ENCODE measurements around the gene KCNJ18.
"Not testable (repeated sequence)": the region's sequence is repeated elsewhere in the genome, so short reads cannot be mapped to it uniquely, and the experiment has no call there.

Gene KCNJ18

GRCh38 chr17:21691883-21692703 lies at the start of gene KCNJ18:
TSS of gene KCNJ18 (plus strand) at chr17:21692523. CDS start at chr17:21702787, 10,264 bp downstream.
- peaks cover 15% of the 10 kb centered on the region for H3K9me3 Mint-ChIP-seq
- H3K27me3 Mint-ChIP-seq; H3K27ac Mint-ChIP-seq; H3K36me3 Mint-ChIP-seq (ENCODE audit: low read depth); H3K4me1 Mint-ChIP-seq (ENCODE audit: low read depth); intact Hi-C loops (cut with micrococcal nuclease); H3K4me3 Mint-ChIP-seq: not testable (repeated sequence)

GRCh38 chr17:21648125-21648524 lies 44.2 kb upstream of the KCNJ18 start:
- H3K4me1 Mint-ChIP-seq (ENCODE audit: low read depth): not testable (repeated sequence)

GRCh38 chr17:21650043-21650442 lies 42.3 kb upstream of the KCNJ18 start:
- H3K27me3 Mint-ChIP-seq; H3K27ac Mint-ChIP-seq; H3K36me3 Mint-ChIP-seq (ENCODE audit: low read depth); H3K9me3 Mint-ChIP-seq; intact Hi-C loops (cut with micrococcal nuclease); H3K4me3 Mint-ChIP-seq; H3K4me1 Mint-ChIP-seq (ENCODE audit: low read depth): not testable (repeated sequence)

More at GRCh38 chr17:21648125-21648524, 44.2 kb upstream of the KCNJ18 start:
- H3K4me3 Mint-ChIP-seq; intact Hi-C loops (cut with micrococcal nuclease); H3K27me3 Mint-ChIP-seq; H3K27ac Mint-ChIP-seq; H3K36me3 Mint-ChIP-seq (ENCODE audit: low read depth); H3K9me3 Mint-ChIP-seq: not testable (repeated sequence)

GRCh38 chr17:21652049-21652448 lies 40.3 kb upstream of the KCNJ18 start:
- H3K9me3 Mint-ChIP-seq; H3K4me1 Mint-ChIP-seq (ENCODE audit: low read depth); H3K36me3 Mint-ChIP-seq (ENCODE audit: low read depth); H3K4me3 Mint-ChIP-seq; H3K27me3 Mint-ChIP-seq; intact Hi-C loops (cut with micrococcal nuclease); H3K27ac Mint-ChIP-seq: not testable (repeated sequence)

GRCh38 chr17:21653211-21653610 lies 39.1 kb upstream of the KCNJ18 start:
- H3K4me3 Mint-ChIP-seq; H3K9me3 Mint-ChIP-seq; H3K27me3 Mint-ChIP-seq; H3K36me3 Mint-ChIP-seq (ENCODE audit: low read depth); H3K27ac Mint-ChIP-seq; H3K4me1 Mint-ChIP-seq (ENCODE audit: low read depth); intact Hi-C loops (cut with micrococcal nuclease): not testable (repeated sequence)

- intact Hi-C loops (cut with micrococcal nuclease); H3K9me3 Mint-ChIP-seq; H3K36me3 Mint-ChIP-seq (ENCODE audit: low read depth); H3K27me3 Mint-ChIP-seq; H3K4me1 Mint-ChIP-seq (ENCODE audit: low read depth); H3K4me3 Mint-ChIP-seq; H3K27ac Mint-ChIP-seq: not testable (repeated sequence)
These were observed 35.6 kb upstream of the KCNJ18 start for GRCh38 chr17:21656518-21657309.

GRCh38 chr17:21659635-21660034 lies 32.7 kb upstream of the KCNJ18 start:
- intact Hi-C loops (cut with micrococcal nuclease); H3K27me3 Mint-ChIP-seq; H3K36me3 Mint-ChIP-seq (ENCODE audit: low read depth); H3K4me3 Mint-ChIP-seq; H3K27ac Mint-ChIP-seq; H3K4me1 Mint-ChIP-seq (ENCODE audit: low read depth): not testable (repeated sequence)
- H3K9me3 Mint-ChIP-seq: peaks cover 12% of the 10 kb centered on the region

- H3K27ac Mint-ChIP-seq; H3K36me3 Mint-ChIP-seq (ENCODE audit: low read depth); intact Hi-C loops (cut with micrococcal nuclease); H3K27me3 Mint-ChIP-seq; H3K4me3 Mint-ChIP-seq; H3K4me1 Mint-ChIP-seq (ENCODE audit: low read depth): not testable (repeated sequence)
- peaks cover 12% of the 10 kb centered on the region for H3K9me3 Mint-ChIP-seq
These were observed 30.9 kb upstream of the KCNJ18 start for GRCh38 chr17:21661455-21661854.

GRCh38 chr17:21663166-21663565 lies 29.2 kb upstream of the KCNJ18 start:
- H3K4me3 Mint-ChIP-seq; H3K36me3 Mint-ChIP-seq (ENCODE audit: low read depth); H3K4me1 Mint-ChIP-seq (ENCODE audit: low read depth); H3K27ac Mint-ChIP-seq; intact Hi-C loops (cut with micrococcal nuclease); H3K27me3 Mint-ChIP-seq: not testable (repeated sequence)
- H3K9me3 Mint-ChIP-seq: peaks cover 21% of the 10 kb centered on the region

GRCh38 chr17:21663614-21664474 lies 28.5 kb upstream of the KCNJ18 start:
- H3K36me3 Mint-ChIP-seq (ENCODE audit: low read depth); H3K4me1 Mint-ChIP-seq (ENCODE audit: low read depth); H3K27ac Mint-ChIP-seq; H3K4me3 Mint-ChIP-seq; H3K27me3 Mint-ChIP-seq; intact Hi-C loops (cut with micrococcal nuclease): not testable (repeated sequence)
- H3K9me3 Mint-ChIP-seq: peaks cover 21% of the 10 kb centered on the region

- H3K4me1 Mint-ChIP-seq (ENCODE audit: low read depth); H3K36me3 Mint-ChIP-seq (ENCODE audit: low read depth); H3K4me3 Mint-ChIP-seq; H3K27ac Mint-ChIP-seq; H3K27me3 Mint-ChIP-seq; intact Hi-C loops (cut with micrococcal nuclease): not testable (repeated sequence)
- peaks cover 21% of the 10 kb centered on the region for H3K9me3 Mint-ChIP-seq
These were observed 27.2 kb upstream of the KCNJ18 start for GRCh38 chr17:21665171-21665570.

- H3K9me3 Mint-ChIP-seq: peaks cover 21% of the 10 kb centered on the region
- H3K4me1 Mint-ChIP-seq (ENCODE audit: low read depth); intact Hi-C loops (cut with micrococcal nuclease); H3K4me3 Mint-ChIP-seq; H3K27me3 Mint-ChIP-seq; H3K27ac Mint-ChIP-seq; H3K36me3 Mint-ChIP-seq (ENCODE audit: low read depth): not testable (repeated sequence)
These were observed 26.3 kb upstream of the KCNJ18 start for GRCh38 chr17:21665935-21666493.

- H3K4me3 Mint-ChIP-seq; intact Hi-C loops (cut with micrococcal nuclease); H3K4me1 Mint-ChIP-seq (ENCODE audit: low read depth); H3K27ac Mint-ChIP-seq; H3K36me3 Mint-ChIP-seq (ENCODE audit: low read depth); H3K27me3 Mint-ChIP-seq: not testable (repeated sequence)
- H3K9me3 Mint-ChIP-seq: peaks cover 21% of the 10 kb centered on the region
These were observed 25.5 kb upstream of the KCNJ18 start for GRCh38 chr17:21666711-21667412.
